Breast epithelium (tissue), 4 donors: ENCODE data around the gene CXCL3. TPM values are rescaled to one million over a fixed set of nuclear protein-coding genes. Genes with fewer than 3 reads are reported as not detected.

ENCODE experiments used
- DNase-seq, 2 donors: peaks; one replicate each; pipeline ENCODE4 v3.0.0-alpha.2; 2019; ENCODE audit warnings: low spot score in 2 of 2
- H3K27ac ChIP-seq, 2 donors: fragments of 200-600 bp; sonication (generic) in 1 of 2; one replicate each; pipeline ENCODE4 v1.5.1; 2016 to 2019; ENCODE audit warnings: mild to moderate bottlenecking in 1 of 2
- H3K27me3 ChIP-seq, 2 donors: fragments of 200-600 bp; sonication (generic) in 1 of 2; one replicate each; pipeline versions ENCODE4 v1.5.1 to v1.6.0; 2017 to 2019; ENCODE audit warnings: control low read depth in 1 of 2, mild to moderate bottlenecking in 1 of 2
- H3K36me3 ChIP-seq: fragments of 200-600 bp; one replicate; pipeline ENCODE4 v1.5.1; 2019
- H3K4me1 ChIP-seq, 2 donors: fragments of 200-600 bp; sonication (generic); one replicate each; pipeline ENCODE4 v1.5.1; 2016 to 2019; ENCODE audit warnings: control low read depth in 1 of 2
- H3K4me3 ChIP-seq, 3 donors: fragments of 200-600 bp; sonication (generic); 1 replicate in 2 of 3; 2 replicates in 1 of 3; pipeline ENCODE4 v1.5.1; 2016 to 2019; ENCODE audit warnings: mild to moderate bottlenecking in 3 of 3, moderate library complexity in 2 of 3
- H3K9me3 ChIP-seq, 2 donors: fragments of 200-600 bp; sonication (generic) in 1 of 2; one replicate each; pipeline ENCODE4 v1.5.1; 2016 to 2019; ENCODE audit warnings: control low read depth in 1 of 2
- POLR2A ChIP-seq: fragments of 450-650 bp; IDR thresholded peaks from one replicate; pipeline ENCODE4 v1.6.1; 2016; ENCODE audit warnings: antibody characterized with exemption, mild to moderate bottlenecking, moderate library complexity
- POLR2AphosphoS5 ChIP-seq, 3 donors: sonication (generic); formaldehyde crosslinking; IDR thresholded peaks; one replicate each; pipeline ENCODE4 v1.6.1; 2017; ENCODE audit warnings: antibody characterized with exemption in 3 of 3
- intact Hi-C: fragments of 100-400 bp; cut with DNase I; formaldehyde crosslinking; loops from one replicate; pipeline ENCODE4 v1.15.1; 2023; ENCODE audit warnings: low total_unique reads
- total RNA-seq, 3 donors: library from RNA; depleted of rRNA; stranded (reverse); fragments of >200 nt; gene quantifications; one replicate each; pipeline ENCODE4 v1.1.0, GENCODE V29; 2016
- TF ChIP-seq, protein P1 (sequence below), 3 donors: fragments of 450-650 bp; IDR thresholded peaks; one replicate each; pipeline ENCODE4 v1.5.1; 2016 to 2017; ENCODE audit warnings: antibody characterized with exemption in 3 of 3, mild to moderate bottlenecking in 3 of 3, moderate library complexity in 3 of 3

CXCL3 gene
- total RNA-seq, 3 donors from 2014 or later: 0.64 to 5.6 (median 1.3) TPM

- Histone ChIP-seq H3K4me1 (no peaks in the 10 kb centered on the region), H3K27ac (no peak overlapping the region), H3K36me3 (no peaks in the 10 kb centered on the region), H3K27me3 (no peaks in the 10 kb centered on the region), H3K9me3 (no peaks in the 10 kb centered on the region), H3K4me3 (no peak overlapping the region)
- DNase-seq: no peak
- TF ChIP-seq POLR2AphosphoS5 (IDR thresholded peaks at IDR 0.05) (no peak), POLR2A (no peak)
- TF ChIP-seq, protein P1, sequence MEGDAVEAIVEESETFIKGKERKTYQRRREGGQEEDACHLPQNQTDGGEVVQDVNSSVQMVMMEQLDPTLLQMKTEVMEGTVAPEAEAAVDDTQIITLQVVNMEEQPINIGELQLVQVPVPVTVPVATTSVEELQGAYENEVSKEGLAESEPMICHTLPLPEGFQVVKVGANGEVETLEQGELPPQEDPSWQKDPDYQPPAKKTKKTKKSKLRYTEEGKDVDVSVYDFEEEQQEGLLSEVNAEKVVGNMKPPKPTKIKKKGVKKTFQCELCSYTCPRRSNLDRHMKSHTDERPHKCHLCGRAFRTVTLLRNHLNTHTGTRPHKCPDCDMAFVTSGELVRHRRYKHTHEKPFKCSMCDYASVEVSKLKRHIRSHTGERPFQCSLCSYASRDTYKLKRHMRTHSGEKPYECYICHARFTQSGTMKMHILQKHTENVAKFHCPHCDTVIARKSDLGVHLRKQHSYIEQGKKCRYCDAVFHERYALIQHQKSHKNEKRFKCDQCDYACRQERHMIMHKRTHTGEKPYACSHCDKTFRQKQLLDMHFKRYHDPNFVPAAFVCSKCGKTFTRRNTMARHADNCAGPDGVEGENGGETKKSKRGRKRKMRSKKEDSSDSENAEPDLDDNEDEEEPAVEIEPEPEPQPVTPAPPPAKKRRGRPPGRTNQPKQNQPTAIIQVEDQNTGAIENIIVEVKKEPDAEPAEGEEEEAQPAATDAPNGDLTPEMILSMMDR (IDR thresholded peaks at IDR 0.05): no peak
- intact Hi-C loops: no loop called here
Measured at GRCh38 chr4:74059161-74059829, 20.8 kb upstream of the CXCL3 start.

DNA sequence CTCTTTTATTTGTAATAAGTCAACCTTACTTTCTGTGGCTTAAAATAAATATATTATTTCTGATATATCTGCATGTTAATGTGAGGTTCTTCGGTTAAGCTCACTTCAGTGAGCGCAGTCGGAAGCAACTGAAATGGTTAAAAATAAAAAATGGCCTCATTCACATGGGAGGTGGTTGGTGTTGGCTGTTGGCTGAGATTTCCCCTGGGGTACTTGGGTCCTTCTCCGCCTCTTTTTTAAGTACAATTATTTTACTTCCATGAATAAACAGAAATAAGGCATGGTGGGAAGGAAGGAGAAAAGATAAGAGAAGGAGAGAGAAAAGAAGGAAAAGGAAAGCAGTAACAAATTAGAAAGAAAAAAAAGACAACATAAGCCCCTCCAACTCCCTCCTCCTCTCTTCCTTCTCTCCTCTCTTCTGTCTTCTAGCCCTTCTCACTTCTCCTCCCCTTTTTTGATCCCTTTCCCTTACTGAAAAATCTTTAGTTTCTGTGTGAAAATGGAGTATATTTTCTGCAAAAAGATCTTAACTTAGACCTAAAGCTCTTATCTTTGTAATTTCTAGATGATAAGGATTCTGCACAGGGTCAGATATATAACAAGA lies 19.7 kb upstream of the CXCL3 start:
- DNase-seq: no peak
- intact Hi-C loops: no loop called here
- Histone ChIP-seq H3K27me3 (no peaks in the 10 kb centered on the region), H3K4me3 (no peak overlapping the region), H3K27ac (no peak overlapping the region), H3K9me3 (no peaks in the 10 kb centered on the region), H3K4me1 (no peaks in the 10 kb centered on the region), H3K36me3 (no peaks in the 10 kb centered on the region)
- TF ChIP-seq POLR2A: no peak
- TF ChIP-seq, protein P1 (IDR thresholded peaks at IDR 0.05): no peak
- no peak for TF ChIP-seq POLR2AphosphoS5 (IDR thresholded peaks at IDR 0.05)

DNA sequence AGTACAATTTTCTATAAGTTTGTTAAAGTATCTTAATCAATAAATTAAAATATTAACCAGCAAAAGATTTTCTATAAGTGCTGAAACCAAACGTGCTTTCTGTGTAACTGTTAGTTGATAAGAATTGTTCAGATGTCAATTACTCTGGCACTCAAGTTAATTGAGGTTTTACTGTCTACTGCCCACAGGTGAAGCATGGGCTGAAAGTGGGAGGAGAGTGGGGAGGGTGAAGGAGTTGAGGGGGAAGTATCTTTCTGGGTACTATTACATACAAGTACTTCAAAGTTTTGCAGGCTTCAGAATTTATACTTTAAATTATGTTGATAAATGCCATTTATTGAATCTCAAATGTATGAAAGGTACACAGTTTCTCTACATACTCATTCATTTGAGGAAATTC lies 19.1 kb upstream of the CXCL3 start:
- TF ChIP-seq POLR2A: no peak
- no peak for TF ChIP-seq POLR2AphosphoS5 (IDR thresholded peaks at IDR 0.05)
- TF ChIP-seq, protein P1 (IDR thresholded peaks at IDR 0.05): no peak
- DNase-seq: no peak
- Histone ChIP-seq H3K36me3 (no peaks in the 10 kb centered on the region), H3K4me3 (no peak overlapping the region), H3K4me1 (no peaks in the 10 kb centered on the region), H3K27me3 (no peaks in the 10 kb centered on the region), H3K9me3 (no peaks in the 10 kb centered on the region), H3K27ac (no peak overlapping the region)
- intact Hi-C loops: no loop called here

- intact Hi-C loops: no loop called here
- no peaks in the 10 kb centered on the region for H3K4me1 ChIP-seq
- no peak for DNase-seq
- no peak overlapping the region for H3K4me3 ChIP-seq
- no peaks in the 10 kb centered on the region for H3K36me3 ChIP-seq
- H3K27me3 ChIP-seq: no peaks in the 10 kb centered on the region
- no peaks in the 10 kb centered on the region for H3K9me3 ChIP-seq
- H3K27ac ChIP-seq: no peak overlapping the region
- TF ChIP-seq POLR2AphosphoS5 (IDR thresholded peaks at IDR 0.05): no peak
- no peak for TF ChIP-seq POLR2A
- TF ChIP-seq, protein P1 (IDR thresholded peaks at IDR 0.05): no peak
Measured at GRCh38 chr4:74056858-74057562, 18.5 kb upstream of the CXCL3 start.
